ENCODE data around the gene PLLP.

PLLP gene, protein sequence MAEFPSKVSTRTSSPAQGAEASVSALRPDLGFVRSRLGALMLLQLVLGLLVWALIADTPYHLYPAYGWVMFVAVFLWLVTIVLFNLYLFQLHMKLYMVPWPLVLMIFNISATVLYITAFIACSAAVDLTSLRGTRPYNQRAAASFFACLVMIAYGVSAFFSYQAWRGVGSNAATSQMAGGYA

DNA sequence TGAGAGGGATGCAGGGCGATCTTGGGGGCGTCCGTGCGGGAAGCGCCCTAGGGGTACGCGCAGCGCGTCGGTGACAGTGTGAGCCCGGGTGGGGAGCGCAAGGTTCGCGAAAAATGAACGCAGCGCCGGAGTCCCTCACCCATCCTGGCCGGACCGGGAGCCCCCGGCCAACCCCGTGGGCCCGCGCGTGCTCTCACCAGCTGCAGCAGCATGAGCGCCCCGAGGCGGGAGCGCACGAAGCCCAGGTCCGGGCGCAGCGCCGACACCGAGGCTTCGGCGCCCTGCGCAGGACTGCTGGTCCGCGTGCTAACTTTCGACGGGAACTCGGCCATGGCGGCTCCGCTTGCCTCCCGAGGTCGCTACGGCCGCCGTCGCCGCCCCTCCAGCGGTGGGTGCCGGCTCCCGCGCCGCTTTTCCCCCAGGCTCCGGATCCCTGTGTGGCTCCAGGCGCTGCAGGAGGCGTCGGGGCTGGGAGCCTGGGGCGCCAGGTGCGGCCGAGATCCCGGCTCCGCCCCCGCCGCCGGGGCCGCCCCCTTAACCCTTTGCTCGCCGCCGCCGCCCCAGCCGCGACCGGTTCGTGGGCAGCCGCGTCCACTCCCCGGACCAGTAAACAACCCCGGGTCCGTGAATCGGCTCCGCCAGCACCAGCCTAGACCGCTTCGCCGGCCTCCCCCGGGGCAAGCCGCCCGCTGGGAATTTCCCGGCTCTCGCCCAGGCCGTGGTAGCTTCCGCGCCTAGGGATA, at the start of gene PLLP:
TSS of gene PLLP (minus strand) at position 464 of the 743 bp plus-strand sequence. CDS start at position 332, 132 bp downstream.
- peak; percentile 57 for DNase-seq (ENCODE audit: low read depth, low spot score)

DNA sequence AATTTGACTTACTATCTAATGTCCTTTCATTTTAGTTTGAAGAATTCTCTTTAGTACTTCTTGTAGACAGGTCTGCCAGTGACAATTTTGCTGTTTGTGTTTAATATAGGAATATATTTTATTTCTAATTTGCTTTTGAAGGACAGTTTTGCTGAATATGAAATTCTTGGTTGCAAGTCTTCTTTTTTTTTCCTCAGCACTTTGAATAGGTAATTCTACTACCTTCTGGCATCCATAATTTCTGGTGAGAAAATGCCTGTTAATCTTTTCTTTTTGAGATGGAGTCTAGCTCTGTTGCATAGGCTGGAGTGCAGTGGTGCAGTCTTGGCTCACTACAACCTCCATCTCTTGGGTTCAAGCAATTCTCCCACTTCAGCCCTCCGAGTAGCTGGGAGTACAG, 48.9 kb upstream of the PLLP start:
- DNase-seq (ENCODE audit: low read depth, low spot score): no peak

DNA sequence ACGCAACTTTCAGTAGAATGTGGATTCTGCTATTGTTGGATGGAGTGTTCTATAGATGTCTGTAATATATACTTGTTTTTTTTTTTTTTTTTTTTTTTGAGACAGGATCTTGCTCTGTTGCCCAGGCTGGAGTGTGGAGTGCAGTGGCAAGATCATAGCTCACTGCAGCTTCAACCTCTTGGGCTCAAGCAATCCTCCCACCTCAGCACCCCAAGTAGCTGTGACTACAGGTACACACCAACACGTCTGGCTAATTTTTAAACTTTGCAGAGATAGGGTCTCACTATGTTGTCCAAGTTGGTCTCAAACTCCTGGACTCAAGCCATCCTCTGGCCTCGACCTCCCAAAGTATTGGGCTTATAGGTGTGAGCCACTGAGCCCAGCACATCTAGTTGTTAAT, 46.9 kb upstream of the PLLP start:
- no peak for DNase-seq (ENCODE audit: low read depth, low spot score)

DNA sequence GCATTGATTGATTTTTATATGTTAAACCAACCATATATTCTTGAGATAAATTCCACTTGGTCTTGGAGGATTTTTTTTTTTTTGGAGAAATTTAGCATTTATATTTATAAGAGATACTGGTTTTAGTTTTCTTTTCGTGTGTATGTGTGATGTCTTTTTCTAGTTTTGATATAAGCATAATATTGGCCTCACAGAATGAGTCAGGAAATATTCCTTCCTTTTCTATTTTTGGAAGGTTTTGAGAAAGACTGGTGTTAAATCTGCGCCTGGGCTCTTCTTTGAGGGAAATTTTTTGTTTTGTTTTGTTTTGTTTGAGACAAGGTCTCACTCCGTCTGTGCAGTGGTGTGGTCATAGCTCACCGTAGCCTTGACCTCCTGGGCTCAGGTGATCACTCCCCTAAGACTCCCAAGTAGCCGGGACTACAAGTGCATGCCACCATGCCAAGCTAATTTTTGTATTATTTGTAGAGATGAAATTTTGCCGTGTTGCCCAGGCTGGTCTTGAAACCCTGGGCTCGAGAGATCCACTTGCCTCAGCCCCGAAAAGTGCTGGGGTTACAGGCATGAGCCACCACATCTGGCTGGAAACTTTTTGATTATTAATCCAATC, 45.4 kb upstream of the PLLP start:
- DNase-seq (ENCODE audit: low read depth, low spot score): no peak

DNA sequence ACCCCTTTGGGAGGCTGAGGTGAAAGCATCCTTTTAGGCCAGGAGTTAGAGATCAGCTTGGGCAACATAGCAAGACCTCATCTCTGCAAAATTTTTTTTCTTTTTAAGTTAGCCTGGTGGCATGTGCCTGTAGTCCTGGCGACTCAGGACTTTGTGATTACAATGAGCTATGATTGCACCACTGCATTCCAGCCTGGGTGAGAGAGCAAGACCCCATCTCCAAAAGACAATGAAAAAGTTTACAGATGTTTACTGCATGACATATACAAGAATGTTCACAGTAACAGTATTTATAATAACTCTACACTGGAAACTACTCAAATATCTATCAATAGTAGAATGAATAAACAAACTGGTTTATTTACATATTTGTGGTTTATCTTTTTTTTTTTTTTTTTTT, 41.0 kb upstream of the PLLP start:
- no peak for DNase-seq (ENCODE audit: low read depth, low spot score)

DNA sequence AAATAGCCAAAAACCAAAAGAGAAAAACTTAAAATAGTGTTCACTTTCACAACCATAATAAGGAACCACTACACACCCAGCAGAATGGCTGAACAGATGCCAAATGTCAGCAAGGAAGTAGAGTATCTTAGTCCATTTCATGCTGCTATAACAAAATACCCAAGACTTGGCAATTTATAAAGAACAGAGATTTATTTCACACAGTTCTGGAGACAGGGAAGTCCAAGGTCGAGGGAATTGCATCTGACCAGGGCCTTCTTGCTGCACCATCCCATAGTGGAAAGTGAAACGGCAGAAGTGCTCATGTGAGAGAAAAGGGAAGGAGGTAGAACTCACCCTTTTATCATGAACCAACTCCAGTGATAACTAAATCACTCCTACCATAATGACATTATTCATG, 40.3 kb upstream of the PLLP start:
- no peak for DNase-seq (ENCODE audit: low read depth, low spot score)

DNA sequence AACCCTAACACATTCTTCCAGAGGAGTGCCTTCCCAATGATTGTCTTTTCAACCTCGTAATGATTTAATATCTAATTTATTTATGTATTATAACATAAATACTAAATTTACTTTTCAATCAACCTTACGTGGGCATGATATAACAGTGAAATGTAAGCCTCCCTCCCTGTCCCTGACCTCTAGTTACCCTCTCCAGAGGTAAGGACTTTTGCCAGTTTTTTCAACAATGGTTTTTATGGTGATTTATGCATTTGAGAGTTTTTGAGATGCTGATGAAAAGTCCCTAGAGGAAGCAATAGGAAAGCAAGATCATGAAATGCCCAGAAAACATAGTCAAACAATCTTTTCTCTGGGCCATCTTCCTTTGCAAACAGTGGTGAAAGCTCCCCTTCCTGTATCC, 35.2 kb upstream of the PLLP start:
- no peak for DNase-seq (ENCODE audit: low read depth, low spot score)

DNA sequence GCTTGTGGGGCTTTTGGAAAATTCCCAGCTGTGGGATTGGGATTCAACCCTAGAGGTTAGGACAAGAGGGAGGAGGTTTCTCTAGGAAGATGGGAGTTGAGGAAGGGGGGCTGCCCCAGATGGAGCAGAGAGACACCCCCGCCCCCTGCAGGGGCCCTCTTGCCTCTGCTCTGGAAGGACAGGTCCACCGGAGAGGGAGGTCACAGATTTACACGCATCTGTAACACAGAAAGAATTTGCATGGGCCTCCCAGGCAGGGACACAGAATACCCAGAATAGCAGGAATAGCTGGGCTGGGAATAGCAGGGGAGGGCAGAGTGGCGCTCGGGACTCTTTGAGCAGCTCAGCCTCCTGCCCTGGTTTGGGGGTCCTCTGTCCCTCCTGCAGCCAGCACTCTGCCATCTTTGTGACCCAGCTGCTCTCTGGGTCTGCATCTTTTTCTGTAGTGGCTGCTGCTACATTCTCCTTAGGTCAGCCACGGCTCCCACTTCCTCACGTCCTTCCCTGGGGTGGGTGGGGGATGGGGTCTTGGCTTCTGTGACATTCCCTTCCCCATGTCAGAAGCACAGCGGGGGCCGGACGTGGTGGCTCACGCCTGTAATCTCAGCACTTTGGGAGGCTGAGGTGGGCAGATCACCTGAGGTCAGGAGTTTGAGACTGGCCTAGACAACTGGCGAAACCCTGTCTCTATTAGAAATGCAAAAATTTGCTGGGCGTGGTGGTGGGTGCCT, 33.9 kb upstream of the PLLP start:
- peak; percentile 66 for DNase-seq (ENCODE audit: low read depth, low spot score)

DNA sequence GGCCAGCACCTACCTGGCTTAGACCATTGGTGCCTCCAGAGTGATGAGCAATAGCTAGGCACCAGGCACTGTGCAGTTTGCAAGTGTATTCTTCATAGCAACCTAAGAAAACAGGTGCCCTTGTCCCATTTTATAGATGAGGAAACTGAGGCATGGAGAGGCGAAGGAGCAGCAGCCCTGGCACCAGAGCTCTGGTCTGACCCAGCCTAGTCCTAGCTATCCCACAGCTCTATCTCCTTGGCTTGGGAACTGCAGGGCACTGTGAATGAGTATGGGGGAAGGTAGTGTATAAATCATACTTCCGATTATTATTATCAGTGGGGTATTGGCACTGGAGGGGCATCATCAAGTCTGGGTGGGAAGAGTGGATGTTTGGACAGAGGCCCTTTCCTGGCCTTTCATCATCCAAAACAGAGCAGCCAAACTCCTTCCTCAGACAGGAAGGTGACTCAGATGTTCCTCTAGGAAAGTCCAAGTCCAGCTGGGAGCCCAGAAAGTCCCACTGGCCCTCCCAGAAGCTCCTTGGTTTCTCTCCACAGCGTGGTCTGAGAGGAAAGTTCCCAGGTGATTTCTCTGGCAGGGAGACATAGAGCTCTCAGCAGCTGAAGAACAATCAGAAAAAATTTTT, 32.0 kb upstream of the PLLP start:
- DNase-seq (ENCODE audit: low read depth, low spot score): peak; percentile 77

DNA sequence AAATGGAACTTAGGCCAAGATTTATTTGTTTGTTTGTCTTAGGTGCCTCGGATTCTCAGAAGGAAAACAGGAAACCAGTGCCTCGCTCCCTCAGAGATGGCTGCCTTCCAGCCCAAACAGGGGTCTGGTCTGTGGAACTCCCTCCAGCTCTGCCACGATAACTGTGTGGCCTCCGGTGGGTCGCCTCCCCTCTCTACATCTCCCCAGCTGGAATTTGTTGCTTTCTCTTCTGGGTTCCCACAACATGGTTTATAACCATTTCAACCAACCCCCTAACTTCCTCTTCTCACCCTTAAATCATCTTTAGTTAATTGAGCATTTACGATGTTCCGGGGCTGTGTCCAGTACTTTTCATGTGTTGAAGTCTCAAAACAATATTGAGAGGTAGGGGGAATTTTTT, 30.9 kb upstream of the PLLP start:
- DNase-seq (ENCODE audit: low read depth, low spot score): no peak

DNA sequence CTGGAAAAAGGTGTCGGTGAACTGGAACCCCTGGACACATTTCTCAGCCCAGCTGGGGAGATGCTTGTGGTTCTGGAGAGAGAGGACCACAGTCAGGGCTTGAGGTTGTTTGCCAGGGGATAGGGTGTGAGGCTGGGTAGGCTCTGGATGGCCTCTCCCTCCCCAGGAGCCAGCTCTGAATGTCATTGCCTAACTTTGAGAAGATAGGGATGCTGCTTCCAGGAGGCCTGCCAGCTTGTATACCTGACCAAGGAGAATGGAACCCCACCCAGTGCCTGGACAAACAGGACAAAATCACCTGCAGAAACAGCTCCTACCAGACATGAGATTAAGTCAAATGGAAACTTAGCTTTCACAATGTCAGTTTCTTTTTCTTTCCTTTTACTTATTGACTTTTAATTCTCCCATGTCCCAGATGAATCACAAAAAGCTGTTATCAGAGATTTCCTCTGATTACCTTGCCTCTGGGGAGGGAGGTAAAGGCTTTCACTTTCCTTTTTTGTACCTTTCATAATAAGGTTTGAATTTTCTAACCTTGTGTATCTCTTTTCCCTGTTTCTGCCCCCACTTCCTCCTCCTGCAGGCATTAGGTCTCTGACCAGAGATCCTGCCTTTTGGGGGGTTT, 29.8 kb upstream of the PLLP start:
- DNase-seq (ENCODE audit: low read depth, low spot score): no peak

DNA sequence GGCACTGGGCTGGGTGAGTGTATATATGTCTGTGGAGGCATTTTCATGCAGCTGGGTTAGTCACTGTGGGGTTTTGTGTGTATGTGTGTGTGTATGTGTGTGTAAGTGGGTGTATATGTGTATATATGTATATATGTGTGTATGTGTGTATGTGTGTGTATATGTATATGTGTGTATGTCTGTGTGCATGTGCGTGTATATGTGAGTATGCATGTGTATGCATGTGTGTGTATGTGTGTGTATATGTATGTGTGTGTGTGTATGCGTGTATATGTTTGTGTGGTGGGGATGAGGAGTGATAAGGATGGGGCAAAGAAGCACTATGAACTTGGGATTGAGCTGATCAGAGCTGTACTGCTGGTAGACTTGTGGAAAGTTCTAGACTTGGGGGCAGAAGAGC, 29.0 kb upstream of the PLLP start:
- DNase-seq (ENCODE audit: low read depth, low spot score): no peak

DNA sequence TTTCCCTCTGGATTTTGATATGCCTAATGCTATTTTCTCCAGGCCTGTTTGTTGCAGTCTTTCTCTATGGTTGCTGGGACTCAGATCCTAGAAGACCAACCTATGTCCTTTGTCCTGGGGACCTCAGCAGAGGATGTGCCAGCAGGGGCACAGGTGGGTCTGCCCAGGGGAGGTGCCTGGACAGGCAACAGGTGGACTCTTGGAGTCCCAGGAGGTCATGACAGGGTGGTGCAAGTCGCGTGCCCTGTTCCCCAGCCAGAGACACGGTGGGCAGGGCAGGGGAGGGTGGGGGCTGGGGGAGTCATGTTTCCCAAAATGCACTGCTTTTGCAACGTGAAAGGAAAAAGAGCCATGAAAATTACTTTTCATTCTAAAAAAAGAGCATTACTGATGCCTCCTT, 26.3 kb upstream of the PLLP start:
- no peak for DNase-seq (ENCODE audit: low read depth, low spot score)

DNA sequence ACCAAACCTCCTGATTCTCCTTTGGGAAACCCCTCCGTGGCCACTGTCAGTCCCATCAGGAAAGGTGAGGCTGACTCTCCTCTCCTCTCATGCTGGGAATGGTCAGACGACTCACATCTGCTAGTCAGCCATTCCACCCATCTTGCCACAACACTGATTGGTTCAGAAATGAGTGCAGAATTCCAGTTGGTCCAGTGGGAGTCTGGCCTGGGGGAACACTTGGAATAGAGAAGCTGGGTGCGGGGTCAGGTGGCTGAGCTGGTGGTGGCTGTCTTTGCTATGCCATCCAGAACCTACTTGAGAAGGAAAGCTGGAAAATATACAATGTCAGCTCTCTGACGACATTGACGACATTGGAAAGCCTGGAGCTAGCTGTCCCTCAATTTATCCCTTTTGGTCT, 23.6 kb upstream of the PLLP start:
- no peak for DNase-seq (ENCODE audit: low read depth, low spot score)

DNA sequence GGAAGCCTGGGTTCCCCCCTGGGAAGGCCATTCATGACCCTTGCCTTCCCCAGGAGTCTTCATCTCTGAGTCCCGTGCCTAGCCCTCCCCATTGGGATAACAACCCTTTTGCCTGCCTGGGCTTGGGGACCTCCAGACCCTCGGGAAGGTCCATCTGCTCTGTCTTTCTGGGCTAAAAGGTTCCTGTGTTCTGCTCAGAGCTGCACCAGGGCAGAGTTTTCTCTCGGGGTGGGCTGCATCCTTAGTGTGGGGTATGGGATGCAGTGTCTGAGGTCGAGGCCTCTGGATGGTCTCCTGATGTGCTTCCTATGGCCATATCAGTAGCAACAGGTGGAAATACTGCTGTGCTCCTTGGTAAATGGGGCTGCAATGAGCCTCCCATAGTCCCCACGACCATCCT, 22.9 kb upstream of the PLLP start:
- DNase-seq (ENCODE audit: low read depth, low spot score): no peak

DNA sequence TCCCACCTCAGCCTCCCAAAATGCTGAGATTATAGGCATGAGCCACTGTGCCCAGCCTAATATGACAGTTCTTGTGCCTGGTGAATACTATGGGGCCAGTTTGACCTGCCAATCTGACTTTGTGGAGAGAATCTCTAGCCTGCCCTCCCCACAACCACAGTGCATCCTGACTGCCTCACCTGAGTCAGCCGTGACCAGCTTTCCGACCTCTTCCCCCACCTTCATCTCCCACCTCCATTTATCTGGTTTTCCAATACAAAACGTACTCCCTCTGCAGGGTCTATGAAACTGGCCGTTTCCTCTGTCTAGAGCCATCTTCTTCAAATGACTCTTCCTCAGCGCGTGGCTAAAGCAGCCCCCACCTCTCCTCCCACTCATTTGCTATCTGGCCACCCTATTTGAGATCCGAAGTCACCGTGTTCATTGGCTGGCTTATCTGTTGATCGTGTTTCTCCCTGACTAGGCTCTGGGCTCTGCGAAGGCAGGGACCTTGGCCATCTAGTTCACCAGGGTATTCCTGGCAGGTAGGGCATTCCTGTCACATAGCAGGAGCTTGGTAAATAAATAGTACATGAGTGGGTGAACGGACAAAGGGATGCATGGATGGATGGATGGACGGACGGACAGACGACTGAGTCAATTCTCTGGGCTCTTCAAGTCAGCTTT, 22.3 kb upstream of the PLLP start:
- no peak for DNase-seq (ENCODE audit: low read depth, low spot score)

DNA sequence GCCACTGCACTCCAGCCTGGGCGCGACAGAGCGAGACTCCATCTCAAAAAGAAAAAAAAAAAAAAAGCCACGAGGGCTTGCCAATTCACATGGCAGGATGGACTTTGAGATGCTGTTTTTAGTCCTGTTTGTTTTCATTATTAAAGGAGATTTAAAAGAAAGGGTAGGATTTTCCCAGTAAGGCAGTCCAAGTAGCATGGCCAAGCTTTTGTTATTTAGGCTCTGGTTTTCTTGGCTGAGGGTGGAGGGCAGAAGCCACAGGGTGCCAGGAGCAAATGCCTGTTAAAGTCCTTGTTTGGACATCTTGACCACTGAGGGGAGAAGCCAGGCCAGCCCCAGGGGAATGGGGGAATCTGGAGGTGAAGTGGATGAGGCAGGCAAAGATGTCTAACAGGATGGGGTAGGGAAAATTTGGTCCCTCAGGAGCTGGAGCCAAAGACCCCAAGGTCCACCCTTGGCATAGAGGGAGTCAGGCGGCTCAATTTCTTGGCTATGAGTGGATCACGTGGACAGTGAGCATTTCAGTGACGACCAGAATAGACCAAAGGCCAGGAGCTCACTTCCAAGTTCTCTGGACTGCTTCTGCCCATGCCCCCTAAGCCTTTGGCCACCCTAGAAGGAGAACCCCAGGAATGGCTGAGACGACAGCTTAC, 20.8 kb upstream of the PLLP start:
- no peak for DNase-seq (ENCODE audit: low read depth, low spot score)

DNA sequence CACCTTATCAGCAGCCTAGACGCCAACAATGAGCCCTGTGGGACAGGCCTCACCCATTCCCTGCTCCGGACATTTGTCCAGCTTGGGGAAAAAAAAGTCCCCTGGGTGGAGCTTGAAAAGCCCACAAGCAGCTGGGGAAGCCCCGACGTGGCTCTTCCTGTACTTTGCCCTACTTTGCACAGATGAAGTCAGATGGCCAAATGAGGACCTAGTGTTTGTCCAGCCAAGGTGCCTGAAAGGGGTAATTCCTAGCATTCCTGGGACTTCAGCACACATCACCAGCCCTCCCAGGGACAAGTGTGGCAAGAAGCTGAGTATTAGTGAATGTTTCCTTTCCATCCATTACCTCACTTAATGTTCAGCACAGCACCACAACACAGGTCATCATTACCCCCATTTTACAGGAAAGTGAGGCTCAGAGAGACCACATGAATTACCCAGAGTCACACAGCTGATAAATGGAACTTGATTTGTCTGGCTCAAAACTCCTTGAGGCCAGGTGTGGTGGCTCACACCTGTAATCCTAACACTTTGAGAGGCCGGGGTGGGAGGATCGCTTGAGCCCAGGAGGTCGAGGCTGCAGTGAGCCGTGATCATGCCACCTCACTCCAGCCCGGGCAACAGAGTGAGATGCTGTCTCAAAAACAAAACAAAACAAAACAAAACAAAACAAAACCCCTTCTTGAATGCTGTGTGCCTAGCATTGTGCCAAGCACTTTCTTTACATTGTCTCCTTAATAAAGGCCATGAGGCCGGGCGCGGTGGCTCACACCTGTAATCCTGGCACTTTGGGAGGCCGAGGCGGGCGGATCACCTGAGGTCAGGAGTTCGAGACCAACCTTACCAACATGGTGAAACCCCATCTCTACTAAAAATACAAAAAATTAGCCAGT, 19.9 kb upstream of the PLLP start:
- peak; percentile 89 for DNase-seq (ENCODE audit: low read depth, low spot score)

DNA sequence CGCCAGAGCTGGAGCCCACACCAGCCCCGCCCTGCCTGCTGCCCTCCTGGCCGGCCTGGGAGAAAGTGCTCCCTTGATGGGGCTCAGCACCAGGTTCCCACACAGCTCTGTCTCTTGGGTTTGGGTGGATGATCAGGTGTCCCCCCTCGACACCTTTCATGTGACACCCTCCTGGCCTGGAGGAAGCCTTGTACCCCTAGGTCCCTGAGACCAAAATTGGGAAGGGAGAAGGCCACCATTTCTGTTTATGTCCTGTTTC, 19.4 kb upstream of the PLLP start:
- DNase-seq (ENCODE audit: low read depth, low spot score): no peak
